Eye (tissue), 1 donor: ENCODE results near the gene RASGEF1C.

Experiments
- DNase-seq: peaks from one replicate; pipeline ENCODE4 v3.0.0-alpha.2; 2015

The RASGEF1C gene

GRCh38 chr5:180118391-180118791 lies 90.6 kb downstream of the RASGEF1C start:
- no peak for DNase-seq

- DNase-seq, result no peak
These were observed 91.8 kb downstream of the RASGEF1C start for GRCh38 chr5:180117000-180117725.

- no peak for DNase-seq
These were observed 92.7 kb downstream of the RASGEF1C start for GRCh38 chr5:180116077-180116999.

- no peak for DNase-seq
These were observed 93.5 kb downstream of the RASGEF1C start for GRCh38 chr5:180115326-180116076.

DNA sequence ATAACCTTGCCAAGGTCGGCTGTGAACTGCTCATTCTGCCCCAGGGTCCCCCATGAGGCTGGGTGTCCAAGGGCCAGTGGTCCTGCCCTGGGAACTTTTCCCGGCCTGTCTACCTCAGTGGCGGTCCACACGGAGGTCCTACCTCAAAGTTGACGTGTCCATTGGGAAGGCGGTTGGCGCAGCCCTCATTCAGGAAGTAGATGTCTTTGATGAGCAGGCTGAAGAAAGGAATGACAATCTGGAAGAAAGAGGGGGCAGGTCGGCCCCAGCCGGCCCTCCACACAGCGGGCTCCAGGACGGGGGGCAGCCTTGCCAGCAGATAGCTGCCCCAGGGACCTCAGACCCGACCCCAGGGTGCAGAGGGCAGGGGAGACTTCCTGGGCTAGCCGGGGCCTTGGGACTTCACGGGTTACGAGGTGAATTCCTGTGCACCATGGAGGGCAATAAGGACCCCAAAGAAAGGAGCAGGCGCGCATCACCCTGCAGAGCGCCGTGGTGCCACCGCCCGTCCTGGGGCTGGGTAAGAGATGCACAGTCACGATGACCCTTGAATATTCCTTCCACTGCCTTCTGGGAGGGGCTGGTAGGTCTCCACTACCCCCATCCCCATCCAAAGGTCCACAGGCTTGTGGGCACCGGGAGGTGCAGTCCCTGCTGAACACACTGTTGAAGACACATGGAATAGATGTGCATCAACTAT lies 94.6 kb downstream of the RASGEF1C start:
- no peak for DNase-seq

GRCh38 chr5:180113660-180114303 lies 95.2 kb downstream of the RASGEF1C start:
- DNase-seq, result no peak

- no peak for DNase-seq
These were observed 96.7 kb downstream of the RASGEF1C start for GRCh38 chr5:180112181-180112861.

DNA sequence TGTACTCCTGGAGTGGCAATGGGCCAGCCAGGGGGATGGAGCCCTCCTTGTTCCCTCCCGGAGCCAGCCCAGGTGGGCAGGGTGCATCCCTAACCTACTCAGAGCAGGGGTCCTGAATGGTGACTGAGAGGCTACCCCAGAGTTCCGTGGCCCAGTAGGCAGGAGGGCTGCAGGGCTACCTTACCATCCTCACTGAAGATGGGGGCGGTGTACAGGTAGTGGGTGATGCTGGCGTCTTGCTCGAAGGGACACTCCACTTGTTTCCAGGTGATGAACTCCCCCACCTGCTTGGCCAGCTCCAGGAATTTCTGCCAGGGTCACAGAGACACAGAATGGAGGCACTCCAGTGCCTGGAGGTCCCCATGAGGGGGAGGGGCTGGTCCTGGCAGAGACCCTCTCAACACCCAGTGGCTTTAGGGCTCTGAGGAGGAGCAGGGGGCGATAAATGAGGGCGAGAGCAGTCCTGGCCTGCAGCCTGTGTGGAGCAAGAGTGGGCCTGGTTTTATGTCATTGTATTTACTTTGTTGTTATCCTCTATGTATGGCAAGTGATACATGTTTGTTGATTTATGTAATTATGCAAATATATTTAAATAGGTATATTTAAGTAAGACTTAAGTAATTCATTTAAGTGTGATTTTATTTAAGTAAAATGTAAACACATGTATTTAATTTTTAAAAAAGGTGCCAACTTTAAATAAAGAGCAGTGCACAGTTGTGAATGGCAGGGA lies 97.6 kb downstream of the RASGEF1C start:
- no peak for DNase-seq

DNA sequence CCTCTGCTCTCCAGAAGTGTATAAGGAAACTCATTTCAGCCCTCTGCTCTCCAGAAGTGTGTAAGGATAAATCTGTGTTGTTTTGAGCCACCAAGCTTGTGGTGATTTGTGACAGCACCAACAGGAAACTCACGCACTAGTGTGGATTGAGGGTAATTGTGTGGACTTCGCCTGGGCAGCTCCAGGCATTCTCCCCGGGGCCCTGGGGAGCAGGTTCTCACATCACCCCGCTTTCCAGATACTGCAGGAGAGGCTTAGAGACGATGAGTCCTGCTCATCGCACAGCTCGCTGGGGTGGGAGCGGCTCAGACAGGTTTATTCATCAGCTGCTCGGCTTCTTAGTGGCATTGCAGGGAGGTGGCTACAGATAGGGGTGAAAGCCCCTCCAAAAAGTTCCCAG lies 99.1 kb downstream of the RASGEF1C start:
- no peak for DNase-seq

DNA sequence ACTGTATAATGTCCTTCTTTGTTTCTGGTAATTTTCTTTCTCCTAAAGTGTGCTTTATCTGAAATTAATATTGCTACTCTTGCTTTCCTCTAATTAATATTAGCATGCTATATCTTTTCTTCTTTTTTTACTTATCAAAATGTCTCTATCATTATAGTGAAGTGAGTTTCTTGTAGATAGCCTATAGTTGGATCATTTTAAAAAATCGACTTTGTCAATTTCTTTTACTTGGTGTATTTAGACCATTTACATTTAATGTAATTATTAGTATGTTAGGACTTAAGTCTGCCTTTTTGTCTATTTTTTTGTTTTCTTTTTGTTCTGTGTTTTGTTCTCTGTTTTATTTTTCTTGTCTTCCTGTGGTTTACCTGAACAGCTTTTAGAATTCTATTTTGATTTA lies 102.0 kb downstream of the RASGEF1C start:
- no peak for DNase-seq

DNA sequence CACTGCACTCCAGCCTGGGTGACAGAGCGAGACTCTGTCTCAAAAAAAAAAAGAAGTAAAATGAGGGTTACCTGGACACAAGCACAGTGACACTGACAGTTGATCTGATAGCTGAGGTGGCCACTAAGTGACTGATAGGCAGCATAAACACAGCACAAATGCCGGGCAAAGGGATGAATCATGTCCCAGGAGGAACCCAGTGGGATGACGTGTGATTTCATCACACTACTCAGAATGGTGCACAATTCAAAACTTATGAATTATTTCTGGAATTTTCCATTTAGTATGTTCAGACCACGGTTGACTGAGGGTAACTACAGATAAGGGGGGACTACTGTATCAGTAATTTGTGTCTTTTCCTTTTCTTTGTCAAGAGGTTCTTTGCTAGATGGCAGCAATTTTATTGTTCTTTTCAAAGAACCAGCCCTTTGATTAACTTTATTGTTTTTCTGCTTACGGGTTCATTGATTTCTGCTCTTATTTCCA lies 103.1 kb downstream of the RASGEF1C start:
- no peak for DNase-seq

DNA sequence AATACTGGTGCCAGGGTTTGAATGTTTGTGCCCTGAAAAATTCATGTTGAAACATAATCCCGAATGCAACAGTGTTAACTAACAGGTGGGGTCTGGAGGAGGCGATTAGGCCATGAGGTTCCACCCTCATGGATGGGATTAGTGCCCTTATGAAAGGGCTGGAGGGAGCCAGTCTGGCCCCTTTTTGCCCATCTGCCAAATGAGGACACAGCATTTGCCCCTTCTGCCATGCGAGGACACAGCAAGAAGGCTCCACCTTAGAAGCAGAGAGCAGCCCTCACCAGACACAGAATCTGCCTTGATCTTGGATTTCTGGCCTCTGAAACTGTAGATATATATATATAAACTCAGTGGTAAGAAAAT lies 104.9 kb downstream of the RASGEF1C start:
- DNase-seq, result no peak

- no peak for DNase-seq
These were observed 105.4 kb downstream of the RASGEF1C start for GRCh38 chr5:180103487-180104167.

DNA sequence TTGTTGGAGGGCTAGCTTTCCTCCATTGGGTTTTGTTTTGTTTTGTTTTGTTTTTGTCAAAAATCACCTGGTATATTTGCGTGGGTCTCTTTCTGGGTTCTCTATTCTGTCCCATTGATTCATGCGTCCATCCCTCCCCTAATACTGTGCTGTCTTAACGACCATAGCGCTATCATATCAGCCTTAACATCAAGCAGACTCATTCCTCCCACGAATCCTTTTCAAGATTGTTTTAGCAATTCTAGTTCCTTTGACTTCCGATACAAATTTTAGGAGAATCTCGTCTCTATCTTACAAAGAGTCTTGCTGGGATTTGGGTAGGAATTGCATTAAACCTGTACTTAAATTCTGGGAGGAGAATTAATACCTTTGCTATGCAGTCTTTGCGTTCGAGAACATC lies 106.4 kb downstream of the RASGEF1C start:
- no peak for DNase-seq

DNA sequence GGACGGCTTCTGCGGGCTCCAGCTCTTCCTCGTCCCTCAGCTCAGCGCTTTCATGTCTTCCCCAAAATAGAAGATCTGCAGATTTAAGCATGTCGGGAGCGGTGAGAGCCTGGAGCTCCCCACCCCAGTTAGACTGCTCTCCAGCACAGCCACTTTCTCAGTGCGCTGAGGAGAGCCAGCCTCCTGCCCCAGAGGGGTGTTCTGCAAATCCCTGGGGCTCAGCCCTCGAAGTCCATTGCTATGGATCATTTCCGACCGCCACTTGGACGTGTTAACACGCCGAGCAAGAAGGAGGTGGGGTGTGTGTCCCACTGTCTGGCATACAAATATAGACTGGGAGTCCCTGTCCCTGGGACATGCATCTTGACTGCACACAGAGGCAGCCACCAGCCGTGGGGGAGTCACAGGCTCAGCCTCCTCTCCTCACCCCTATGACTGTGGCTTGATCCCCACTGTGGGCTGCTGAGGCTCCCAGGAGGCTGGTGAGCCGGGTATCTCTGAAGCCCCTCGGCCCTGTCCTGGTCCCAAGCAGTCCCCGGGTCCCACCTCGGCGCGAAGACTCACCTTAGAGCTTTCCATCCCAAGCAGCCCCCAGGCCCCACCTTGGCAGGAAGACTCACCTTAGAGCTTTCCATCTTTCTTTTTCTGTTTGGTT lies 107.4 kb downstream of the RASGEF1C start:
- DNase-seq, result no peak

DNA sequence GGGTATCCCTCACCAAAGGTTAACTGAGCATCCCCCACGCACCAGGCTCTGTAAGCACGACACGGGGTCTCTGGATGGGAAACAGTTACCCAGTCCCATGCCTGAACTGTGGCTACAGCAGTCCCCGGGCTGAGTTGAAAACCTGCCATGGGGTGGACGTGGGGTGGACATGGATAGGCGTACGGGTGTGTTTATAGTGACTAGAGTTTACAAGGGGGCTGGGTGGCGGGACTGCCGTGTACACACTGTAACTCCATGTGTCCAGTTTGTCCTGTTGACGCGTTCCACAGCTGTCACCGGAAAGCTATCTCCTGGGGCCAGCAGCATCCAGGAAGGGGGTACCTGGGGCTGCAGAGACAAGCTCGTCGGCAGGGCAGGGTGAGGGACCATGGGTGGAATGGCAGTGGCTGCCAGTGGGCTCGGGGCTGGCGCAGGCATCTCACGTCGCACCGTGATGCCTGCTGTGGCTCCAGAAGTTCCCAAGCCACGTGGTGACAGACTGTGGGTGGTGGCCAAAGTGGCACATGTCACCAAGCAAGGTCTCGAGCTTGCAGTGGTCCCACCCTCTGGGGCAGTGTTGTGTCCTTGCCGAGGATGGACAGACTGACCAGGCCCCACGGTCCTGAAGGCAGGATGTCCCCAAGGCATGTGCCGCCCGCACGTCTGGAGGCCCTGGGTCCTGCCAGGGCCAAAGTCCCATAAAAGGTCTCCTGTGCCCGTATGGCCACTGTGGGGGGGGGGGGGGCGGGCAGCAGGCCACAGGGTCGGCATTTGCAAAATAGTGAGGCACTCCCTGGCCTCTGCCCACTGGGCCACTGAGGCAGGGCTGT lies 108.2 kb downstream of the RASGEF1C start:
- DNase-seq, result no peak

- DNase-seq, result no peak
These were observed 109.0 kb downstream of the RASGEF1C start for GRCh38 chr5:180099733-180100611.
